ENCODE data around the gene PWWP2B. TPM values are rescaled to one million over a fixed set of nuclear protein-coding genes. Genes with fewer than 3 reads are reported as not detected.
A peak's percentile ranks its signal among the peaks of the same experiment; 100 is the strongest.

PWWP2B gene
- total RNA-seq, 1 experiment from 2014 or later, result 51.6 TPM

GRCh38 chr10:132453470-132453861, 56.5 kb downstream of the PWWP2B start:
- H3K36me3 ChIP-seq (ENCODE audit: control insufficient read depth, insufficient read depth, low read length), result no peaks in the 10 kb centered on the region
- DNase-seq (ENCODE audit: low read depth, low spot score), result no peak
- BruUV-seq (replicated peaks), result no TSS peak
- in situ Hi-C loops (cut with HindIII; ENCODE audit: low pct_unique_long_range_greater_than_20kb, low sequenced_read_pairs), result no loop called here
- POLR2A ChIA-PET, result no interaction called here
- CTCF ChIA-PET, result interaction anchor here (0.9 kb wide), 1 partner anchor 66 kb away, joined by 3 read pairs; no protein-coding TSS in a partner anchor
- no peak for TF ChIP-seq REST (IDR thresholded peaks at IDR 0.05; ENCODE audit: insufficient read depth in 1 of 2, low read depth in 2 of 2, low read length in 1 of 2)
- TF ChIP-seq, protein P1, sequence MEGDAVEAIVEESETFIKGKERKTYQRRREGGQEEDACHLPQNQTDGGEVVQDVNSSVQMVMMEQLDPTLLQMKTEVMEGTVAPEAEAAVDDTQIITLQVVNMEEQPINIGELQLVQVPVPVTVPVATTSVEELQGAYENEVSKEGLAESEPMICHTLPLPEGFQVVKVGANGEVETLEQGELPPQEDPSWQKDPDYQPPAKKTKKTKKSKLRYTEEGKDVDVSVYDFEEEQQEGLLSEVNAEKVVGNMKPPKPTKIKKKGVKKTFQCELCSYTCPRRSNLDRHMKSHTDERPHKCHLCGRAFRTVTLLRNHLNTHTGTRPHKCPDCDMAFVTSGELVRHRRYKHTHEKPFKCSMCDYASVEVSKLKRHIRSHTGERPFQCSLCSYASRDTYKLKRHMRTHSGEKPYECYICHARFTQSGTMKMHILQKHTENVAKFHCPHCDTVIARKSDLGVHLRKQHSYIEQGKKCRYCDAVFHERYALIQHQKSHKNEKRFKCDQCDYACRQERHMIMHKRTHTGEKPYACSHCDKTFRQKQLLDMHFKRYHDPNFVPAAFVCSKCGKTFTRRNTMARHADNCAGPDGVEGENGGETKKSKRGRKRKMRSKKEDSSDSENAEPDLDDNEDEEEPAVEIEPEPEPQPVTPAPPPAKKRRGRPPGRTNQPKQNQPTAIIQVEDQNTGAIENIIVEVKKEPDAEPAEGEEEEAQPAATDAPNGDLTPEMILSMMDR (IDR thresholded peaks at IDR 0.05), result peak; percentile 46
- ATAC-seq, result peak; percentile 3
- peaks cover 47% of the 10 kb centered on the region for H3K4me1 ChIP-seq (ENCODE audit: control insufficient read depth, insufficient read depth, low read length)
- no peaks in the 10 kb centered on the region for H3K9me3 ChIP-seq (ENCODE audit: control insufficient read depth, insufficient read depth, low read depth, low read length)
- no peaks in the 10 kb centered on the region for H3K27me3 ChIP-seq (ENCODE audit: control insufficient read depth, insufficient read depth, low read length)
- peak overlapping the region; percentile 6 to 40; a peak in 2 of 4 replicates for H3K4me3 ChIP-seq (ENCODE audit: low read depth in 2 of 2, low read length in 2 of 2)
- peak overlapping the region; percentile 64 for H3K27ac ChIP-seq (ENCODE audit: low read length)
- intact Hi-C loops (cut with micrococcal nuclease; ENCODE audit: unreplicated experiment), result loop anchor here (2.0 to 10.0 kb wide), 3 partner anchors 67 to 341 kb away; no protein-coding TSS in a partner anchor

- ATAC-seq, result no peak
- H3K4me1 ChIP-seq (ENCODE audit: control insufficient read depth, insufficient read depth, low read length), result peaks cover 43% of the 10 kb centered on the region
- ChIA-PET POLR2A (no interaction called here), CTCF (interaction anchor here (0.5 to 0.9 kb wide), 3 partner anchors 67 to 297 kb away, joined by 3 to 8 read pairs (median 4); no protein-coding TSS in a partner anchor)
- H3K27me3 ChIP-seq (ENCODE audit: control insufficient read depth, insufficient read depth, low read length), result no peaks in the 10 kb centered on the region
- no peaks in the 10 kb centered on the region for H3K36me3 ChIP-seq (ENCODE audit: control insufficient read depth, insufficient read depth, low read length)
- H3K4me3 ChIP-seq (ENCODE audit: low read depth in 2 of 2, low read length in 2 of 2), result no peak overlapping the region
- no TSS peak for BruUV-seq (replicated peaks)
- intact Hi-C loops (cut with micrococcal nuclease; ENCODE audit: unreplicated experiment), result loop anchor here (5.0 to 10.0 kb wide), 2 partner anchors 232 to 340 kb away; no protein-coding TSS in a partner anchor
- TF ChIP-seq POLR2AphosphoS5 (IDR thresholded peaks at IDR 0.05; ENCODE audit: low read depth, low read length) (no peak), REST (IDR thresholded peaks at IDR 0.05; ENCODE audit: insufficient read depth in 1 of 2, low read depth in 2 of 2, low read length in 1 of 2) (no peak), TCF7L2 (IDR thresholded peaks at IDR 0.05; ENCODE audit: low read depth, low read length) (no peak), SIN3A (IDR thresholded peaks at IDR 0.05; ENCODE audit: borderline replicate concordance, insufficient read depth, low read depth, low read length) (no peak)
- TF ChIP-seq, protein P1 (IDR thresholded peaks at IDR 0.05), result no peak
- no peaks in the 10 kb centered on the region for H3K9me3 ChIP-seq (ENCODE audit: control insufficient read depth, insufficient read depth, low read depth, low read length)
- in situ Hi-C loops (cut with HindIII; ENCODE audit: low pct_unique_long_range_greater_than_20kb, low sequenced_read_pairs), result no loop called here
- no peak overlapping the region for H3K27ac ChIP-seq (ENCODE audit: low read length)
- no peak for DNase-seq (ENCODE audit: low read depth, low spot score)
These were observed 57.5 kb downstream of the PWWP2B start for GRCh38 chr10:132454296-132455198.

Measured in Panc1 (cell line).